Hepatocyte (in vitro differentiated cells): ENCODE data around the gene SMCP. TPM values are rescaled to one million over a fixed set of nuclear protein-coding genes. Genes with fewer than 3 reads are reported as not detected.

Experiments used
- DNase-seq: peaks from one replicate; pipeline ENCODE4 v3.0.0-alpha.2; 2016; ENCODE audit warnings: low spot score
- H2AFZ ChIP-seq: fragments of 200-600 bp; sonication (generic); 2 replicates; pipeline ENCODE4 v1.6.0; 2016; ENCODE audit warnings: antibody characterized with exemption, mild to moderate bottlenecking
- H3K27ac ChIP-seq: fragments of 200-600 bp; sonication (generic); 2 replicates; pipeline ENCODE4 v1.5.1; 2016; ENCODE audit warnings: mild to moderate bottlenecking
- H3K27me3 ChIP-seq: fragments of 200-600 bp; sonication (generic); 2 replicates; pipeline ENCODE4 v1.6.1; 2016
- H3K36me3 ChIP-seq: fragments of 200-600 bp; sonication (generic); replicated peaks from 2 replicates; pipeline ENCODE4 v1.5.1; 2016; ENCODE audit warnings: low read depth; ENCODE audit not compliant: insufficient read depth
- H3K4me1 ChIP-seq: fragments of 200-600 bp; sonication (generic); 2 replicates; pipeline ENCODE4 v1.5.1; 2016; ENCODE audit warnings: mild to moderate bottlenecking, moderate library complexity; ENCODE audit not compliant: insufficient read depth
- H3K4me2 ChIP-seq: fragments of 200-600 bp; sonication (generic); 2 replicates; pipeline ENCODE4 v1.6.0; 2016
- H3K4me3 ChIP-seq: fragments of 200-600 bp; sonication (generic); 2 replicates; pipeline ENCODE4 v1.5.1; 2016; ENCODE audit warnings: mild to moderate bottlenecking
- H3K79me2 ChIP-seq: fragments of 200-600 bp; sonication (generic); 2 replicates; pipeline ENCODE4 v1.6.0; 2017; ENCODE audit warnings: mild to moderate bottlenecking
- H3K9me2 ChIP-seq: fragments of 200-600 bp; sonication (generic); replicated peaks from 2 replicates; pipeline ENCODE4 v1.6.0; 2017; ENCODE audit warnings: mild to moderate bottlenecking; ENCODE audit not compliant: insufficient read depth
- H3K9me3 ChIP-seq: fragments of 200-600 bp; sonication (generic); 2 replicates; pipeline ENCODE4 v1.5.1; 2016; ENCODE audit warnings: low read depth, mild to moderate bottlenecking
- H4K20me1 ChIP-seq: fragments of 200-600 bp; sonication (generic); 2 replicates; pipeline ENCODE4 v1.6.0; 2016; ENCODE audit warnings: mild to moderate bottlenecking; ENCODE audit not compliant: insufficient read depth, poor library complexity, severe bottlenecking
- CTCF ChIP-seq: fragments of 200-600 bp; sonication (generic); IDR thresholded peaks from 2 replicates; pipeline ENCODE4 v1.5.1; 2016; ENCODE audit warnings: antibody characterized with exemption, mild to moderate bottlenecking; ENCODE audit not compliant: poor library complexity
- EZH2 ChIP-seq: fragments of 200-600 bp; sonication (generic); IDR thresholded peaks from 2 replicates; pipeline ENCODE4 v1.6.1; 2016; ENCODE audit warnings: antibody characterized with exemption, mild to moderate bottlenecking, borderline replicate concordance
- EZH2phosphoT487 ChIP-seq: fragments of 200-600 bp; sonication (generic); IDR thresholded peaks from one replicate; pipeline ENCODE4 v1.6.1; 2018; ENCODE audit warnings: antibody characterized with exemption, mild to moderate bottlenecking, low read depth, moderate library complexity; ENCODE audit not compliant: unreplicated experiment, severe bottlenecking
- WGBS: methylation state at CpG from one replicate; pipeline ENCODE4 v1.1.6; 2016; ENCODE audit warnings: low lambda C conversion rate; ENCODE audit errors: missing lambda C conversion rate; 5-methylcytosine and 5-hydroxymethylcytosine counted together
- polyA plus RNA-seq: library from polyadenylated mRNA; unstranded; fragments of >200 nt; fragmentation: Nextera tagmentation; extraction: Ambion mirVana; gene quantifications from 2 replicates; pipeline ENCODE4 v1.2.1, GENCODE V29; 2016
- total RNA-seq: library from RNA; depleted of rRNA; stranded (reverse); fragments of >200 nt; gene quantifications from 2 replicates; pipeline ENCODE4 v1.2.3, GENCODE V29; 2014

The SMCP gene
- total and polyA plus RNA-seq, 2 experiments from 2014 or later = not detected

- H3K27me3 ChIP-seq = no peaks in the 10 kb centered on the region
- no peaks in the 10 kb centered on the region for H3K4me1 ChIP-seq
- TF ChIP-seq EZH2phosphoT487 = no peak
- no peak for TF ChIP-seq EZH2
- no peak for TF ChIP-seq CTCF
- no peak overlapping the region for H3K27ac ChIP-seq
- 34% methylated on average over 4 of the region's 4 CpGs for WGBS
- no peaks in the 10 kb centered on the region for H3K79me2 ChIP-seq
- no peak overlapping the region for H3K4me3 ChIP-seq
- no peaks in the 10 kb centered on the region for H3K9me3 ChIP-seq
- no peaks in the 10 kb centered on the region for H3K36me3 ChIP-seq
- H2AFZ ChIP-seq = no peak overlapping the region
- H4K20me1 ChIP-seq = no peaks in the 10 kb centered on the region
- H3K9me2 ChIP-seq = no peaks in the 10 kb centered on the region
- H3K4me2 ChIP-seq = no peak overlapping the region
- no peak for DNase-seq
Measured at GRCh38 chr1:152884966-152885624, 7.0 kb downstream of the SMCP start.

- TF ChIP-seq EZH2phosphoT487 = no peak
- TF ChIP-seq CTCF = no peak
- no peak for TF ChIP-seq EZH2
- Histone ChIP-seq H3K4me3 (no peak overlapping the region), H2AFZ (no peak overlapping the region), H3K4me2 (no peak overlapping the region), H3K4me1 (no peaks in the 10 kb centered on the region), H3K79me2 (no peaks in the 10 kb centered on the region), H3K36me3 (no peaks in the 10 kb centered on the region), H4K20me1 (no peaks in the 10 kb centered on the region), H3K9me2 (no peaks in the 10 kb centered on the region), H3K27ac (no peak overlapping the region), H3K27me3 (no peaks in the 10 kb centered on the region), H3K9me3 (no peaks in the 10 kb centered on the region)
- 24% methylated on average over 3 of the region's 3 CpGs for WGBS
- no peak for DNase-seq
Measured at GRCh38 chr1:152886085-152886484, 8.0 kb downstream of the SMCP start.

- no peak overlapping the region for H3K4me2 ChIP-seq
- H4K20me1 ChIP-seq = no peaks in the 10 kb centered on the region
- H3K4me3 ChIP-seq = no peak overlapping the region
- no peaks in the 10 kb centered on the region for H3K79me2 ChIP-seq
- no peak overlapping the region for H2AFZ ChIP-seq
- no peaks in the 10 kb centered on the region for H3K27me3 ChIP-seq
- WGBS = 54% methylated on average over 8 of the region's 8 CpGs
- no peak overlapping the region for H3K27ac ChIP-seq
- no peaks in the 10 kb centered on the region for H3K9me2 ChIP-seq
- no peaks in the 10 kb centered on the region for H3K4me1 ChIP-seq
- TF ChIP-seq EZH2phosphoT487 (no peak), CTCF (no peak), EZH2 (no peak)
- DNase-seq = no peak
- no peaks in the 10 kb centered on the region for H3K36me3 ChIP-seq
- H3K9me3 ChIP-seq = peaks cover 5% of the 10 kb centered on the region
Measured at GRCh38 chr1:152886758-152887409, 8.8 kb downstream of the SMCP start.
